Measurements from ENCODE around the gene ITGA11.

Gene ITGA11

GRCh38 chr15:68469162-68470048 is 37.4 kb upstream of the ITGA11 start:
- TF ChIP-seq POLR2A (IDR thresholded peaks at IDR 0.05; ENCODE audit: low read depth, low read length): no peak
- TF ChIP-seq TAF1 (IDR thresholded peaks at IDR 0.05; ENCODE audit: borderline replicate concordance, low read depth, low read length): no peak
- TF ChIP-seq POLR2AphosphoS5 (IDR thresholded peaks at IDR 0.05; ENCODE audit: low read depth, low read length): no peak
- DNase-seq (ENCODE audit: insufficient read length) (no peak), FAIRE-seq (no peak)

DNA sequence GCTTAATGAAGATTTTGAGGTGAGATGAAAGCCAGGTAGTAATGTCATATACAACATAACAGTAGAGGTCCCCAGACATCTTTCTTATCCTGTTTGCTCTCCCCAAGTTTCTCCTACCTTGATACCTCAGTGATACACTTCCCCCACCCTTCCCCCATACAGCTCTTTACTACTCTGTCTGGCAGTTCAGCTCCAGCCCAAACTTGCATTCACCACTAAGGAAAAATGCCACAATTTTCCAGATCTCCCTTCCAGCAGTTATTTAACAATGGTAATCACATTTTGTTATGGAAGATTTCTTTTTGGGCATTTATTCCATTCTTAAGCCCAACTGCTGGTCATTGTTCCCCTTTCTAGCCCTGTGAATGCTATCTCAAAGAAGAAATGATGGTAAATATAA is 34.9 kb upstream of the ITGA11 start:
- TF ChIP-seq POLR2A (IDR thresholded peaks at IDR 0.05; ENCODE audit: low read depth, low read length): no peak
- TF ChIP-seq TAF1 (IDR thresholded peaks at IDR 0.05; ENCODE audit: borderline replicate concordance, low read depth, low read length): no peak
- no peak for TF ChIP-seq POLR2AphosphoS5 (IDR thresholded peaks at IDR 0.05; ENCODE audit: low read depth, low read length)
- FAIRE-seq (no peak), DNase-seq (ENCODE audit: insufficient read length) (no peak)

DNA sequence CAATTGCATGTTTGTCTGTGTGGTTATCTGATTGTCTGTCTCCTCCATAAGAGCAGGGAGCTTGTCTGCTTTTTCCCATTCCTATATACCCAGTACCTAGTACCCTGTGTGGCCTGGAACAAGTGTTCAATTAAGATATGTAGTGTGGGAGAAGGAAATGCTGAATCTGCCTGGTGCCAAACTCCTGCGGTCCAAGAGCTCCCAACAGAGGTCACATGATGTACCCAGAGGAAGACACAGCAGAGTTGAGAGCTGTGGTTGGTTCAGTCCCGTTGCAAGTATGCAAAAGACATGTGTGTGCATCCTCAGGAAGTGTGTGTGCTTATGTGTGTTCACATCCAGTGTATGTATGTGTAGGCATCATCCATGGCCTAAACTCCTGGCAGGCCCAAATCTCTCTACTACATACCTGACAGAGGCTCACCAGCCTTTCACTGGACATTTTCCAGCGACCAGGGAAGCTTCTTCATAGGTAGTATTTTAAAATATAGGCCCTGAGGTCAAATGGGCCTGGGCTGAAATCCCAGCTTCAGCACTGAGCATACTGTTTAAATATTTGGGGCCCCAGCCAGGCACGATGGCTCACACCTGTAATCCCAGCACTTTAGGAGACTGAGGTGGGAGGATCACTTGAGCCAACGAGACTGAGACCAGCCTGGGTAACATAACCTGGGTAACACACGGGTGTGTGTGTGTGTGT is 34.0 kb upstream of the ITGA11 start:
- TF ChIP-seq TAF1 (IDR thresholded peaks at IDR 0.05; ENCODE audit: borderline replicate concordance, low read depth, low read length) (no peak), POLR2AphosphoS5 (IDR thresholded peaks at IDR 0.05; ENCODE audit: low read depth, low read length) (no peak), POLR2A (IDR thresholded peaks at IDR 0.05; ENCODE audit: low read depth, low read length) (no peak)
- DNase-seq (ENCODE audit: insufficient read length) (no peak), FAIRE-seq (no peak)

DNA sequence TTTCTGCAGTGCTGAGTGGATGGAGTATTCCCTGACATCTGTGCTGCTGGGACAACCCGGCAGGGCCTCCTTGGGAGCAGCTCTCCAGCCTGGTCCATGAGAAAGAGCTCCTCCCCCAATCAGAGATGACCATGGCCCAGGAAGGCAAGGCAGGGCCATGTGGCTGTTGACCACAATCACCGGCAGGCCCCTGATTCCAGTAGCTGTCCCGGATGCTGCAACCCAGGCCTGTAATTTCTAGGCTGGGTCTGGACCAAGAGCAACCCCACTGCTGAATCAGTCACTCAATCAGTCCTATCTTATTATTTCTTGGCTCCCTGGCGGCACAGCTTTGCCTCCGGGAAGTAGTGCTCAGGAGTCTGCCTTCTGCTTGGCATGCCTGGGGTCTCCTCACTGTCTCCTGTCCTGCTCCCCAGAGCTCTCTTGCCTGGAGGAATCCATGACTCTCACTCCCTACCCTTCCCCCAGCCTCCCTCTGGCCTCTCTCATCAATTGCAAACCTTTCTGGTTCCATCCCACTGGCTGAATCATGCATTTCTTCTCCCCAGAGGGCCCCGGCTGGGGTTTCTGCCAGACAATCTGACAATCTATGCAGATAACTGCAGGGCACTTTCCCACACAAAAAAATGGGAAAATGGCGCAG is 32.6 kb upstream of the ITGA11 start:
- DNase-seq (ENCODE audit: insufficient read length): no peak
- TF ChIP-seq POLR2A (IDR thresholded peaks at IDR 0.05; ENCODE audit: low read depth, low read length) (no peak), TAF1 (IDR thresholded peaks at IDR 0.05; ENCODE audit: borderline replicate concordance, low read depth, low read length) (no peak), POLR2AphosphoS5 (IDR thresholded peaks at IDR 0.05; ENCODE audit: low read depth, low read length) (no peak)
- FAIRE-seq: no peak

DNA sequence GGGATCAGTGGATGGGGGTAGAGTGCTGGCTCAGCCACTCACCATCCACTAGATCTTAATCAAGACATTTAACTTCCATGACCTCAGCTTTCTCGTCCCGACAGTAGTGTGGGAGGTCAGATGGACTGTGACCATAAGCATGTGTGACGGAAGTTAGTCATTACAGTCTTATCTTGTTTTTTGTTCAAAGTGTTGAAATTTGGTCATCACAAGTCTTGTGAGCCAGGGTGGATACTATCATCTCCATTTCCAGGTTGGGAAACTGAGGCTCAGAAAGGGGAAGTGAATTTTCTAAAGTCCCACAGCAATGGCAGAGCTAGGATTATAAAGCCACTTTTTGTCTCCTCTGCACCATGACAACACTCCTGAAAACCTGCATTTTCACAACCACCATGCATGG is 32.0 kb upstream of the ITGA11 start:
- TF ChIP-seq POLR2AphosphoS5 (IDR thresholded peaks at IDR 0.05; ENCODE audit: low read depth, low read length): no peak
- no peak for TF ChIP-seq POLR2A (IDR thresholded peaks at IDR 0.05; ENCODE audit: low read depth, low read length)
- FAIRE-seq (no peak), DNase-seq (ENCODE audit: insufficient read length) (no peak)

DNA sequence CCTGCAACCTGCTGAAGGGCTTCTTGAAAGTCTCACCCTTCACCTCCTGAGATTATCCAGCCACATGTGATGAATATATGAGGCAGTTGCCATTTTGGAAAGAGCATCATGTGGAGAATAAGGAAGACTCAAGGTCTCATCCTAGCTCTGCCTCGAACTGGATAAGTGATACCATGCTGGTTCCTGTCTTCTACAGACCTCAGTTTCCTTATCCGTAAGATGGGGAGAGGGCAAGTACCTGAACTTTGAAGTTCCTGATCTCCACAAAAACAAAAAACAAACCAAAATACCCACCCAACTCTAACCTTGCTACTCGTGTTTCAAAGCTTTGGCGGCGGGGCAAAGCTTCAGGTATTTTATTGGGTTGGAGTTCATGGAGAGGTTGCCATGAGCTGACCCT is 31.5 kb upstream of the ITGA11 start:
- TF ChIP-seq POLR2A (IDR thresholded peaks at IDR 0.05; ENCODE audit: low read depth, low read length): no peak
- no peak for TF ChIP-seq POLR2AphosphoS5 (IDR thresholded peaks at IDR 0.05; ENCODE audit: low read depth, low read length)
- TF ChIP-seq TAF1 (IDR thresholded peaks at IDR 0.05; ENCODE audit: borderline replicate concordance, low read depth, low read length): no peak
- FAIRE-seq: no peak

DNA sequence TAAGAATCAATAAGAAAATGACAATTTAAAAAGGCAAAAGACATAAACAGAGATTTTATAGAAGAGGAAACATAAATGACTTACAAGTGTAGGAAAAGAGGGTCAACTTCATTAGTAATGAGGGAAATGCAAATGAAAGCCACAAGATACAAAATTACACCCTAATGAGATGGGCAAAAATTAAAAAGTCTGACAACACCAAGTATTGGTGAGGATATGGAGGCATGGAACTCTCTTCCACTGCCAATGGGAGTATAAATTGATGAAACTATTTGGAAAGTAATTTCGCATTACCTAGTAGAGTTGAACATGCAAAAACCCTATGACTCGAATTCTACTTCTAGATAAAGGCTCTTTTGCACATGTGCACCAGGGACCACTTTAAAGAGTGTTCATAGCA is 28.2 kb upstream of the ITGA11 start:
- no peak for FAIRE-seq
- TF ChIP-seq POLR2A (IDR thresholded peaks at IDR 0.05; ENCODE audit: low read depth, low read length) (no peak), POLR2AphosphoS5 (IDR thresholded peaks at IDR 0.05; ENCODE audit: low read depth, low read length) (no peak)

More for the DNA sequence above, 31.5 kb upstream of the ITGA11 start:
- DNase-seq (ENCODE audit: insufficient read length): no peak

GRCh38 chr15:68450192-68450591 is 18.2 kb upstream of the ITGA11 start:
- TF ChIP-seq POLR2AphosphoS5 (IDR thresholded peaks at IDR 0.05; ENCODE audit: low read depth, low read length): no peak
- TF ChIP-seq TAF1 (IDR thresholded peaks at IDR 0.05; ENCODE audit: borderline replicate concordance, low read depth, low read length): no peak
- TF ChIP-seq POLR2A (IDR thresholded peaks at IDR 0.05; ENCODE audit: low read depth, low read length): no peak
- DNase-seq (ENCODE audit: insufficient read length) (no peak), FAIRE-seq (no peak)

More for the DNA sequence above, 28.2 kb upstream of the ITGA11 start:
- no peak for DNase-seq (ENCODE audit: insufficient read length)

DNA sequence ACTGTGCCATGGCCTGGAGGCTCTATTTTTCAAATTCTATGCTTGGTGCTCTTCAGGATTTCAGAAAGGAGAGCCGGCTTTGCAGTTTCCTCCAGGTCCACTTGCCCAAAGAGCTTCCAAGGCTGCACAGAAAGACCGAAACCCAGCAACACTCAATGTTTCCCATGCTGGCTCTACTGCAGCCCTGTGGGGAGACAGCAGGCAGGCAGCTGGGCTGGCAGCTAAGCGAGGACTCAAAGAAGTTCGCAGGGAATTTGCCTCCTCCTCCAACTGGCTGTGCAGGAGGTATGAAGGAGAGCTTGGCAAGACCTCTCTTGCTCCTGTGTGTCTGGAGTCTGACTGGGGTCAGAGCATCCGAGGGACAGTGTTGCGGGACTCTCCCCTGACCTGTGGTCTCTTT is 17.4 kb upstream of the ITGA11 start:
- DNase-seq (ENCODE audit: insufficient read length) (no peak), FAIRE-seq (no peak)
- TF ChIP-seq TAF1 (IDR thresholded peaks at IDR 0.05; ENCODE audit: borderline replicate concordance, low read depth, low read length) (no peak), POLR2AphosphoS5 (IDR thresholded peaks at IDR 0.05; ENCODE audit: low read depth, low read length) (no peak), POLR2A (IDR thresholded peaks at IDR 0.05; ENCODE audit: low read depth, low read length) (no peak)

- TF ChIP-seq TAF1 (IDR thresholded peaks at IDR 0.05; ENCODE audit: borderline replicate concordance, low read depth, low read length) (no peak), POLR2AphosphoS5 (IDR thresholded peaks at IDR 0.05; ENCODE audit: low read depth, low read length) (no peak), POLR2A (IDR thresholded peaks at IDR 0.05; ENCODE audit: low read depth, low read length) (no peak)
- DNase-seq (ENCODE audit: insufficient read length): no peak
- FAIRE-seq: no peak
These were observed 16.2 kb upstream of the ITGA11 start for GRCh38 chr15:68447976-68448755.

- TF ChIP-seq POLR2AphosphoS5 (IDR thresholded peaks at IDR 0.05; ENCODE audit: low read depth, low read length): no peak
- TF ChIP-seq TAF1 (IDR thresholded peaks at IDR 0.05; ENCODE audit: borderline replicate concordance, low read depth, low read length): no peak
- no peak for TF ChIP-seq POLR2A (IDR thresholded peaks at IDR 0.05; ENCODE audit: low read depth, low read length)
- FAIRE-seq (no peak), DNase-seq (ENCODE audit: insufficient read length) (no peak)
These were observed 15.2 kb upstream of the ITGA11 start for GRCh38 chr15:68447209-68447608.

All from GM12892 (cell line).